HL-60 (cell line): Measurements from ENCODE around the gene MICU1.
A peak's percentile ranks its signal among the peaks of the same experiment; 100 is the strongest.

ENCODE experiments used
- DNase-seq, 2 experiments: peaks; one replicate each; pipeline ENCODE4 v3.0.0-alpha.2; 2010 to 2020; ENCODE audit warnings: low read depth in 1 of 2, low spot score in 1 of 2
- H3K27ac ChIP-seq: fragments of 250-450 bp; sonication (Bioruptor Pico); replicated peaks from 2 replicates; pipeline ENCODE4 v1.5.1; 2020; ENCODE audit warnings: mild to moderate bottlenecking, moderate library complexity
- H3K27me3 ChIP-seq: fragments of 250-450 bp; sonication (Bioruptor Pico); 2 replicates; pipeline ENCODE4 v1.5.1; 2021; ENCODE audit warnings: mild to moderate bottlenecking, moderate library complexity; ENCODE audit not compliant: insufficient read depth, poor library complexity, severe bottlenecking
- H3K4me3 ChIP-seq: replicated peaks from 2 replicates; pipeline ENCODE4 v1.5.1; 2011; ENCODE audit warnings: mild to moderate bottlenecking, control low read depth, low read length; ENCODE audit not compliant: insufficient read depth
- CTCF ChIP-seq: IDR thresholded peaks from one replicate; pipeline ENCODE4 v1.5.1; 2011; ENCODE audit warnings: low read length, control low read depth, inconsistent platforms; ENCODE audit not compliant: insufficient read depth
- GABPA ChIP-seq: IDR thresholded peaks from 2 replicates; pipeline ENCODE4 v1.6.1; 2012; ENCODE audit warnings: low read depth
- POLR2AphosphoS5 ChIP-seq: IDR thresholded peaks from 2 replicates; pipeline ENCODE4 v1.6.1; 2012; ENCODE audit warnings: low read depth
- REST ChIP-seq: IDR thresholded peaks from 2 replicates; pipeline ENCODE4 v1.6.1; 2012; ENCODE audit warnings: low read depth; ENCODE audit not compliant: insufficient replicate concordance
- SPI1 ChIP-seq: IDR thresholded peaks from 2 replicates; pipeline ENCODE4 v1.6.1; 2012; ENCODE audit warnings: low read depth, mild to moderate bottlenecking, borderline replicate concordance

MICU1 gene

GRCh38 chr10:72379062-72379461 is 246.8 kb downstream of the MICU1 start:
- Histone ChIP-seq H3K4me3 (no peak overlapping the region), H3K27me3 (no peaks in the 10 kb centered on the region), H3K27ac (no peak overlapping the region)
- no peak for DNase-seq
- TF ChIP-seq POLR2AphosphoS5 (no peak), SPI1 (no peak), REST (no peak), GABPA (no peak), CTCF (no peak)

- no peak for TF ChIP-seq GABPA
- TF ChIP-seq REST: no peak
- no peak for TF ChIP-seq SPI1
- TF ChIP-seq POLR2AphosphoS5: no peak
- TF ChIP-seq CTCF: no peak
- H3K27ac ChIP-seq: no peak overlapping the region
- H3K27me3 ChIP-seq: no peaks in the 10 kb centered on the region
- no peak overlapping the region for H3K4me3 ChIP-seq
- DNase-seq: peak in 1 of 2 experiments; percentile 49
Observed at GRCh38 chr10:72375585-72375984, 250.3 kb downstream of the MICU1 start.

GRCh38 chr10:72375173-72375572 is 250.7 kb downstream of the MICU1 start:
- H3K4me3 ChIP-seq: no peak overlapping the region
- H3K27ac ChIP-seq: no peak overlapping the region
- TF ChIP-seq SPI1 (no peak), POLR2AphosphoS5 (no peak), REST (no peak), CTCF (no peak), GABPA (no peak)
- H3K27me3 ChIP-seq: no peaks in the 10 kb centered on the region
- DNase-seq: no peak
